Prostate gland (tissue), 2 donors: ENCODE results near the gene STARD9.

Experiments used
- POLR2A ChIP-seq: fragments of 450-650 bp; IDR thresholded peaks from one replicate; pipeline ENCODE4 v1.6.1; 2016; ENCODE audit warnings: antibody characterized with exemption, mild to moderate bottlenecking
- TF ChIP-seq, protein P1 (sequence below), 4 experiments: fragments of 200-600 bp in 2 of 4; fragments of 450-650 bp in 2 of 4; sonication (generic) in 2 of 4; IDR thresholded peaks; 1 replicate in 3 of 4; 2 replicates in 1 of 4; pipeline ENCODE4 v1.5.1; 2016 to 2019; ENCODE audit warnings: antibody characterized with exemption in 4 of 4, mild to moderate bottlenecking in 2 of 4, moderate library complexity in 2 of 4

DNA sequence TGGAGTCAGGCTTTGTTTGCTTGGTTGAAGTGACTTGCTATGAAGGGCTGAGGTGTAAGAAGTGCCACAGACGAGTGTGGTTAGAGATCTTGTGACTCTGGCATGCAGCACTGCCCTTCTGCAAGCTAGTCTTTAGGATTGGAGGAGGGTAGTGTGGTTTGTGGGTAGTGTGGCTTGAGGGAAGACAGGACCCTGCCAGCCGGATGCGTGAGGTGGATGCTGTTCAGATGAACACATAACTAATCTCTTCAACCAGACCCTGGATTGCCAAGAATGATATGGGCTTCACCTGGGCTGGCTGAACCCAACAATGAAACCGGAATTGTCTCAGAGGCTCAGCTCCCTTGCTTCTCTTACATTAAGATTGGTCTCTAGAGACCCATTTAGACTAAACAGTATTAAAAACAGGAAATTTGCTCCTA lies 32.7 kb downstream of the STARD9 start:
- TF ChIP-seq, protein P1, sequence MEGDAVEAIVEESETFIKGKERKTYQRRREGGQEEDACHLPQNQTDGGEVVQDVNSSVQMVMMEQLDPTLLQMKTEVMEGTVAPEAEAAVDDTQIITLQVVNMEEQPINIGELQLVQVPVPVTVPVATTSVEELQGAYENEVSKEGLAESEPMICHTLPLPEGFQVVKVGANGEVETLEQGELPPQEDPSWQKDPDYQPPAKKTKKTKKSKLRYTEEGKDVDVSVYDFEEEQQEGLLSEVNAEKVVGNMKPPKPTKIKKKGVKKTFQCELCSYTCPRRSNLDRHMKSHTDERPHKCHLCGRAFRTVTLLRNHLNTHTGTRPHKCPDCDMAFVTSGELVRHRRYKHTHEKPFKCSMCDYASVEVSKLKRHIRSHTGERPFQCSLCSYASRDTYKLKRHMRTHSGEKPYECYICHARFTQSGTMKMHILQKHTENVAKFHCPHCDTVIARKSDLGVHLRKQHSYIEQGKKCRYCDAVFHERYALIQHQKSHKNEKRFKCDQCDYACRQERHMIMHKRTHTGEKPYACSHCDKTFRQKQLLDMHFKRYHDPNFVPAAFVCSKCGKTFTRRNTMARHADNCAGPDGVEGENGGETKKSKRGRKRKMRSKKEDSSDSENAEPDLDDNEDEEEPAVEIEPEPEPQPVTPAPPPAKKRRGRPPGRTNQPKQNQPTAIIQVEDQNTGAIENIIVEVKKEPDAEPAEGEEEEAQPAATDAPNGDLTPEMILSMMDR (IDR thresholded peaks at IDR 0.05), result no peak
- no peak for TF ChIP-seq POLR2A
